H1 (cell line): ENCODE results near the gene APC2. TPM values are rescaled to one million over a fixed set of nuclear protein-coding genes. Genes with fewer than 3 reads are reported as not detected.
A peak's percentile ranks its signal among the peaks of the same experiment; 100 is the strongest.

ENCODE experiments used
- BACH1 ChIP-seq: IDR thresholded peaks from 2 replicates; pipeline ENCODE4 v1.6.1; 2012; ENCODE audit warnings: low read length, improper control_type of control experiment
- CREB1 ChIP-seq: IDR thresholded peaks from 2 replicates; pipeline ENCODE4 v1.6.1; 2012; ENCODE audit warnings: inconsistent platforms
- E2F6 ChIP-seq: IDR thresholded peaks from 2 replicates; pipeline ENCODE4 v1.6.1; 2012; ENCODE audit warnings: inconsistent platforms
- KDM4A ChIP-seq: IDR thresholded peaks from one replicate; pipeline ENCODE4 v1.7.1; 2012; ENCODE audit warnings: low read depth, mild to moderate bottlenecking, moderate library complexity, low read length, inconsistent platforms; ENCODE audit not compliant: severe bottlenecking
- PHF8 ChIP-seq: fragments of 200-600 bp; sonication (generic); conservative IDR thresholded peaks from 2 replicates; pipeline ENCODE4 v1.7.1; 2012; ENCODE audit warnings: low read depth, mild to moderate bottlenecking, inconsistent platforms, low read length, moderate library complexity
- SIN3A ChIP-seq, 2 experiments: IDR thresholded peaks in 1 of 2; conservative IDR thresholded peaks in 1 of 2; 2 replicates each; pipeline ENCODE4 v1.6.1; 2011 to 2012; ENCODE audit warnings: low read length in 2 of 2, improper control_type of control experiment in 1 of 2, low read depth in 1 of 2, mild to moderate bottlenecking in 1 of 2
- SP1 ChIP-seq: IDR thresholded peaks from 2 replicates; pipeline ENCODE4 v1.6.1; 2011; ENCODE audit warnings: low read depth, low read length
- ZNF274 ChIP-seq: IDR thresholded peaks from 2 replicates; pipeline ENCODE4 v1.7.0; 2012; ENCODE audit warnings: low read length, borderline replicate concordance; ENCODE audit errors: extremely low read depth
- polyA plus RNA-seq, 7 experiments: library from polyadenylated mRNA; depleted of rRNA in 3 of 7; stranded (reverse) in 5 of 7; unstranded in 2 of 7; fragments of >200 nt in 5 of 7; fragments of 200-250 nt in 2 of 7; gene quantifications; 1 replicate in 5 of 7; 2 replicates in 1 of 7; 4 replicates in 1 of 7; pipeline versions ENCODE4 v1.2.1 to v1.2.3, GENCODE V29; 2011 to 2013; ENCODE audit warnings: missing spikeins in 2 of 7, mixed read lengths in 2 of 7
- total RNA-seq: library from RNA; stranded (reverse); fragmentation: NEBNext Ultra II Directional; extraction: Animal tissue kit (Norgen Biotek cat#: 25700); gene quantifications from 2 replicates; pipeline ENCODE4 v1.2.1, GENCODE V29; 2021
- TF ChIP-seq, protein P1 (sequence below): IDR thresholded peaks from 2 replicates; pipeline ENCODE4 v1.6.1; 2012; ENCODE audit warnings: inconsistent platforms

APC2 gene
- total and polyA plus RNA-seq, 2 of the 8 experiments (the other 6 are each of a cell fraction or from before 2014, with no cell fraction given), result 1.3 to 4.1 TPM

GRCh38 chr19:1507763-1508506 is 58.0 kb downstream of the APC2 start (continued):
- TF ChIP-seq, protein P1, sequence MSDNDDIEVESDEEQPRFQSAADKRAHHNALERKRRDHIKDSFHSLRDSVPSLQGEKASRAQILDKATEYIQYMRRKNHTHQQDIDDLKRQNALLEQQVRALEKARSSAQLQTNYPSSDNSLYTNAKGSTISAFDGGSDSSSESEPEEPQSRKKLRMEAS, result peak; percentile 83
- peak; percentile 98 for TF ChIP-seq SP1
- TF ChIP-seq CREB1, result peak; percentile 91
- TF ChIP-seq BACH1, result peak; percentile 50; the same call in 1 of the 2 replicates
- 0 out of 2 replicates have a peak, but pooled peaks have one; percentile 47 for TF ChIP-seq PHF8
- peak; percentile 61 for TF ChIP-seq KDM4A
- TF ChIP-seq SIN3A (conservative IDR thresholded peaks at IDR 0.05 in 1 of 2, IDR thresholded peaks at IDR 0.05 in 1 of 2; ENCODE audit: low read depth in 1 of 2, low read length in 2 of 2), result peak in 1 of 2 experiments; percentile 72; a peak in 2 of 4 replicates
- TF ChIP-seq E2F6, result peak; percentile 57; the same call in 1 of the 2 replicates
- no peak for TF ChIP-seq ZNF274
